ENCODE data around the gene PELI2.

GRCh38 chr14:56211084-56211483, 92.9 kb downstream of the PELI2 start:
- TF ChIP-seq CTCF (IDR thresholded peaks at IDR 0.05): no peak
- TF ChIP-seq EZH2 (IDR thresholded peaks at IDR 0.05): no peak

Measured in neural progenitor cell (in vitro differentiated cells).